ENCODE results near the gene STIMATE. TPM values are rescaled to one million over a fixed set of nuclear protein-coding genes. Genes with fewer than 3 reads are reported as not detected.
A peak's percentile ranks its signal among the peaks of the same experiment; 100 is the strongest.

The STIMATE gene
- total RNA-seq, 2 donors from 2014 or later: 45.2 to 75.1 TPM

DNA sequence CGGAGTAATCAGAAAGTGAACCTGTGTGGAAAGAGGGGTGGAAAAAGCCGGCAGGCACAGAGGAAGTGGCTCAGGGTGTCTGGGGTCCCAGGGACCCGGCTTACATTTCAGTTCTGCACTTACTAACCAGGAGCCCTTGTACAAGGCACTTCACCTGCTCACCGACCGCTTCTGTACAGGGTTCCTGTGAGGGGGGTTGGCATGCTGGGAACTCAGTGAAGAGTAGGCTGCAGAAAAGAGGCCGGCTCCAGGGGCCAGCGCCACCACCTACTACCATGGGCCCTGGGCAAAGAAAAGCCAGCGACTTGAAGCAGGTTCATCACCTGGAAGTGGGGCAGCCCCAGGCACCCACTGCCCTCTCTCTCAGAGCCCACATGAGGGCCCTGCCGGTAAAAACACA lies 6.2 kb downstream of the STIMATE start:
- ATAC-seq (ENCODE audit: insufficient number of reproducible peaks, low FRiP score, low read depth) (no peak), DNase-seq (ENCODE audit: low spot score) (no peak)
- no peaks in the 10 kb centered on the region for H3K9me3 ChIP-seq
- peaks cover 60 to 79% of the 10 kb centered on the region in 2 donors for H3K4me1 ChIP-seq (ENCODE audit: control insufficient read depth in 1 of 2, low read depth in 2 of 2)
- H3K4me3 ChIP-seq: peak overlapping the region; percentile 64
- H3K27me3 ChIP-seq (replicated peaks; ENCODE audit: insufficient read depth): no peaks in the 10 kb centered on the region
- TF ChIP-seq, protein P1, sequence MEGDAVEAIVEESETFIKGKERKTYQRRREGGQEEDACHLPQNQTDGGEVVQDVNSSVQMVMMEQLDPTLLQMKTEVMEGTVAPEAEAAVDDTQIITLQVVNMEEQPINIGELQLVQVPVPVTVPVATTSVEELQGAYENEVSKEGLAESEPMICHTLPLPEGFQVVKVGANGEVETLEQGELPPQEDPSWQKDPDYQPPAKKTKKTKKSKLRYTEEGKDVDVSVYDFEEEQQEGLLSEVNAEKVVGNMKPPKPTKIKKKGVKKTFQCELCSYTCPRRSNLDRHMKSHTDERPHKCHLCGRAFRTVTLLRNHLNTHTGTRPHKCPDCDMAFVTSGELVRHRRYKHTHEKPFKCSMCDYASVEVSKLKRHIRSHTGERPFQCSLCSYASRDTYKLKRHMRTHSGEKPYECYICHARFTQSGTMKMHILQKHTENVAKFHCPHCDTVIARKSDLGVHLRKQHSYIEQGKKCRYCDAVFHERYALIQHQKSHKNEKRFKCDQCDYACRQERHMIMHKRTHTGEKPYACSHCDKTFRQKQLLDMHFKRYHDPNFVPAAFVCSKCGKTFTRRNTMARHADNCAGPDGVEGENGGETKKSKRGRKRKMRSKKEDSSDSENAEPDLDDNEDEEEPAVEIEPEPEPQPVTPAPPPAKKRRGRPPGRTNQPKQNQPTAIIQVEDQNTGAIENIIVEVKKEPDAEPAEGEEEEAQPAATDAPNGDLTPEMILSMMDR (IDR thresholded peaks at IDR 0.05): no peak
- no peaks in the 10 kb centered on the region for H3K36me3 ChIP-seq
- H3K27ac ChIP-seq: peak overlapping the region; percentile 87 to 92

- TF ChIP-seq, protein P1 (IDR thresholded peaks at IDR 0.05): no peak
- no peaks in the 10 kb centered on the region for H3K36me3 ChIP-seq
- no peaks in the 10 kb centered on the region for H3K9me3 ChIP-seq
- no peaks in the 10 kb centered on the region for H3K27me3 ChIP-seq (replicated peaks; ENCODE audit: insufficient read depth)
- peak overlapping the region; percentile 87 to 92 for H3K27ac ChIP-seq
- no peak for DNase-seq (ENCODE audit: low spot score)
- ATAC-seq (ENCODE audit: insufficient number of reproducible peaks, low FRiP score, low read depth): no peak
- H3K4me1 ChIP-seq (ENCODE audit: control insufficient read depth in 1 of 2, low read depth in 2 of 2): peaks cover 56 to 77% of the 10 kb centered on the region in 2 donors
- no peak overlapping the region for H3K4me3 ChIP-seq
These were observed 6.6 kb downstream of the STIMATE start for GRCh38 chr3:52890735-52891134.

GRCh38 chr3:52889901-52890300 lies 7.4 kb downstream of the STIMATE start:
- Histone ChIP-seq H3K27ac (peak overlapping the region; percentile 67 to 92), H3K4me1 (ENCODE audit: control insufficient read depth in 1 of 2, low read depth in 2 of 2) (peaks cover 48 to 68% of the 10 kb centered on the region in 2 donors)
- ATAC-seq (ENCODE audit: insufficient number of reproducible peaks, low FRiP score, low read depth): no peak

DNA sequence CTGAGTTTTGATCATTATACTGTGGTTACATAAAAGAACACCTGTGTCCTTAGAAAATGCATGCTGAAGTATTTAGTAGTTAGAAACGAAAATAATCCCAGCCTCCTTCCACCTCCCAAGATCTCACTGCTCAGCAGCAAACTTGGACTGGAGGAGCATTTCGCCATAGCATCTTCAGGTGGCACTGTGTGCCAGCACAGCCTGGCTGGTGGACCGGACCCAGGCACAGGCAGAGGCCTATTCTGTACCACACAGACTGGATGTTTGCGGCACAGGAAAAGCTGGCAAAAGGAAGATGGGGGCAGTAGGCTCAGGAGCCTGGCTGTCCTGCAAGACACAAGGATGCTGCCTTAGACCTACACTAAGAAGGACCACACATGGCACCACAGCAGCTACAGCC lies 10.2 kb downstream of the STIMATE start:
- Histone ChIP-seq H3K27me3 (replicated peaks; ENCODE audit: insufficient read depth) (no peaks in the 10 kb centered on the region), H3K4me1 (ENCODE audit: control insufficient read depth in 1 of 2, low read depth in 2 of 2) (peaks cover 21 to 41% of the 10 kb centered on the region in 2 donors), H3K9me3 (no peaks in the 10 kb centered on the region), H3K27ac (no peak overlapping the region), H3K4me3 (no peak overlapping the region), H3K36me3 (no peaks in the 10 kb centered on the region)
- TF ChIP-seq, protein P1 (IDR thresholded peaks at IDR 0.05): no peak
- no peak for ATAC-seq (ENCODE audit: insufficient number of reproducible peaks, low FRiP score, low read depth)
- DNase-seq (ENCODE audit: low spot score): no peak

More at GRCh38 chr3:52889901-52890300, 7.4 kb downstream of the STIMATE start:
- TF ChIP-seq, protein P1 (IDR thresholded peaks at IDR 0.05): no peak
- no peaks in the 10 kb centered on the region for H3K36me3 ChIP-seq
- DNase-seq (ENCODE audit: low spot score): no peak
- no peak overlapping the region for H3K4me3 ChIP-seq
- H3K9me3 ChIP-seq: no peaks in the 10 kb centered on the region
- no peaks in the 10 kb centered on the region for H3K27me3 ChIP-seq (replicated peaks; ENCODE audit: insufficient read depth)

GRCh38 chr3:52886049-52886730 lies 11.2 kb downstream of the STIMATE start:
- DNase-seq (ENCODE audit: low spot score) (no peak), ATAC-seq (ENCODE audit: insufficient number of reproducible peaks, low FRiP score, low read depth) (no peak)
- TF ChIP-seq, protein P1 (IDR thresholded peaks at IDR 0.05): no peak
- no peaks in the 10 kb centered on the region for H3K9me3 ChIP-seq
- H3K4me1 ChIP-seq (ENCODE audit: control insufficient read depth in 1 of 2, low read depth in 2 of 2): peaks cover 12 to 31% of the 10 kb centered on the region in 2 donors
- no peaks in the 10 kb centered on the region for H3K27me3 ChIP-seq (replicated peaks; ENCODE audit: insufficient read depth)
- H3K27ac ChIP-seq: no peak overlapping the region
- H3K4me3 ChIP-seq: no peak overlapping the region
- no peaks in the 10 kb centered on the region for H3K36me3 ChIP-seq

Measured in thoracic aorta (tissue), 2 donors.